ENCODE data around the gene SH3BP5. TPM values are rescaled to one million over a fixed set of nuclear protein-coding genes. Genes with fewer than 3 reads are reported as not detected.
"Not testable (repeated sequence)": the region's sequence is repeated elsewhere in the genome, so short reads cannot be mapped to it uniquely, and the experiment has no call there.

Gene SH3BP5
- total and polyA plus RNA-seq, 3 donors from 2014 or later: 86.7 to 126 (median 102) TPM

- TF ChIP-seq, protein P1, sequence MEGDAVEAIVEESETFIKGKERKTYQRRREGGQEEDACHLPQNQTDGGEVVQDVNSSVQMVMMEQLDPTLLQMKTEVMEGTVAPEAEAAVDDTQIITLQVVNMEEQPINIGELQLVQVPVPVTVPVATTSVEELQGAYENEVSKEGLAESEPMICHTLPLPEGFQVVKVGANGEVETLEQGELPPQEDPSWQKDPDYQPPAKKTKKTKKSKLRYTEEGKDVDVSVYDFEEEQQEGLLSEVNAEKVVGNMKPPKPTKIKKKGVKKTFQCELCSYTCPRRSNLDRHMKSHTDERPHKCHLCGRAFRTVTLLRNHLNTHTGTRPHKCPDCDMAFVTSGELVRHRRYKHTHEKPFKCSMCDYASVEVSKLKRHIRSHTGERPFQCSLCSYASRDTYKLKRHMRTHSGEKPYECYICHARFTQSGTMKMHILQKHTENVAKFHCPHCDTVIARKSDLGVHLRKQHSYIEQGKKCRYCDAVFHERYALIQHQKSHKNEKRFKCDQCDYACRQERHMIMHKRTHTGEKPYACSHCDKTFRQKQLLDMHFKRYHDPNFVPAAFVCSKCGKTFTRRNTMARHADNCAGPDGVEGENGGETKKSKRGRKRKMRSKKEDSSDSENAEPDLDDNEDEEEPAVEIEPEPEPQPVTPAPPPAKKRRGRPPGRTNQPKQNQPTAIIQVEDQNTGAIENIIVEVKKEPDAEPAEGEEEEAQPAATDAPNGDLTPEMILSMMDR (IDR thresholded peaks at IDR 0.05): no peak
- no peak for TF ChIP-seq POLR2A (IDR thresholded peaks at IDR 0.05)
- Histone ChIP-seq H3K4me1 (peaks cover 4% of the 10 kb centered on the region), H3K9me3 (no peaks in the 10 kb centered on the region), H3K27me3 (no peaks in the 10 kb centered on the region), H3K4me3 (no peak overlapping the region), H3K27ac (no peak overlapping the region), H3K36me3 (ENCODE audit: low read depth, missing control alignments) (no peaks in the 10 kb centered on the region)
- WGBS, 2 donors: 83 to 94% methylated on average over 4 of the region's 4 CpGs
- DNase-seq: no peak
- intact Hi-C loops (cut with DNase I; ENCODE audit: low total_unique reads): loop anchor here (10.0 kb wide), 1 partner anchor 108 kb away; no protein-coding TSS in a partner anchor
Observed at GRCh38 chr3:15372918-15373317, 40.5 kb upstream of the SH3BP5 start.

DNA sequence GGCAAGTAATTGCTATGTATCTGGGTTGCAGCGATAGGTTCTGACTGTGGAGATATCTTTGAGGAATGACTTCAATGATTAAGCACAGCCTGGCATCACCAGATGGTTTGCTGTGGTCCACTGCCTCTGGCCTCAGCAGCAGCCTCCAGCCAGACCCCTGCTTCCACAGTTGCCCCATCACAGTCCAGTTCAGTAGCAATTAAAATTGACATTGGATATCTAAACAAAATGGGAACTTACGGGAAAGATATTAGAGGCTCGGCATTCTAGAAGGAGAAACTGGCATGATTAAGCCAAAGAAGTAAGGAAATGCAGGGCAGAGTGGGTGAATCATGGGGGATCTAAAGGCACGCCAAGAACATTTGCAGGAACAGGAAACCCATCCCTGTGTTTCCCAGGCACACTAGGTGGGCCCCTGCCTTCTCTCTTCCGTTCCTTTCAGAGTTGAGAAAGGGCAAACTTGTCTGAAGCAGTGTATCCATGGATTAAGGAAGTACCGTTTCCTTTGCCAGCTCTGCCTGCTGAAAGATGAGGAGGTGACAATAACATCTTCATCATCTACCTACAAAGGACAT is 36.3 kb upstream of the SH3BP5 start:
- intact Hi-C loops (cut with DNase I; ENCODE audit: low total_unique reads): no loop called here
- WGBS, 2 donors: 73 to 77% methylated on average over 6 of the region's 6 CpGs

DNA sequence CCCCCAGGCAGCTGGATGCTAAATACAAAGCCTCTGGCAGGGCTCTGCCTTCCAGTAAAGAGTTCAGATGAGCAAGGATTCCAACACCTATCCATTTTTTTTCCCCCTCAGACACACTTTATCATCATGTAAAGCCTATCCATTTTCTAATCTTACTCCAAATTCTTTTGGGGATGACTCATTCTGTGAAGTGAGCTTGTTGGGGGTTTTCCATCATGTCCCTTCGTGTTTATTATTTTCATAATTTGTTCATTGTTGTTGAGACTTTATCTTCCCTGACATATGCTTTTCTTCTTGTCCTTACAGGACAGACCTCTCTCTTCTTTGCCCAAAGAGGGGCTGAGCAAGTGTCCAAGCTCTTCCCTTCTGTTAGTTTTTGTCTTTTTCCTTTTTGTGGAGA is 34.7 kb upstream of the SH3BP5 start:
- TF ChIP-seq, protein P1 (IDR thresholded peaks at IDR 0.05): no peak
- peaks cover 7% of the 10 kb centered on the region for H3K4me1 ChIP-seq
- H3K27me3 ChIP-seq: no peaks in the 10 kb centered on the region
- intact Hi-C loops (cut with DNase I; ENCODE audit: low total_unique reads): no loop called here
- WGBS, 2 donors: 30 to 37% methylated on average over 1 of the region's 1 CpG
- no peaks in the 10 kb centered on the region for H3K9me3 ChIP-seq
- no peak overlapping the region for H3K4me3 ChIP-seq
- no peaks in the 10 kb centered on the region for H3K36me3 ChIP-seq (ENCODE audit: low read depth, missing control alignments)
- H3K27ac ChIP-seq: no peak overlapping the region
- no peak for DNase-seq

More for the DNA sequence above, 36.3 kb upstream of the SH3BP5 start:
- H3K27ac ChIP-seq: no peak overlapping the region
- peaks cover 4% of the 10 kb centered on the region for H3K4me1 ChIP-seq
- no peaks in the 10 kb centered on the region for H3K9me3 ChIP-seq
- H3K4me3 ChIP-seq: no peak overlapping the region
- DNase-seq: no peak
- no peaks in the 10 kb centered on the region for H3K27me3 ChIP-seq
- no peak for TF ChIP-seq POLR2A (IDR thresholded peaks at IDR 0.05)
- TF ChIP-seq, protein P1 (IDR thresholded peaks at IDR 0.05): no peak
- H3K36me3 ChIP-seq (ENCODE audit: low read depth, missing control alignments): no peaks in the 10 kb centered on the region

- H3K9me3 ChIP-seq; H3K4me3 ChIP-seq; H3K27me3 ChIP-seq; intact Hi-C loops (cut with DNase I; ENCODE audit: low total_unique reads); H3K36me3 ChIP-seq (ENCODE audit: low read depth, missing control alignments); H3K27ac ChIP-seq: not testable (repeated sequence)
- 36 to 53% methylated on average over 6 of the region's 6 CpGs for WGBS, 2 donors
- peak; percentile 40 for DNase-seq
- H3K4me1 ChIP-seq: peaks cover 22% of the 10 kb centered on the region
Observed at GRCh38 chr3:15364078-15364477, 31.7 kb upstream of the SH3BP5 start.

- Histone ChIP-seq H3K9me3 (no peaks in the 10 kb centered on the region), H3K27me3 (no peaks in the 10 kb centered on the region), H3K27ac (peak overlapping the region in 1 of 2 donors; percentile 63), H3K4me1 (peaks cover 22% of the 10 kb centered on the region), H3K36me3 (ENCODE audit: low read depth, missing control alignments) (no peaks in the 10 kb centered on the region), H3K4me3 (no peak overlapping the region)
- 51 to 65% methylated on average over 11 of the region's 11 CpGs for WGBS, 2 donors
- no peak for TF ChIP-seq POLR2A (IDR thresholded peaks at IDR 0.05)
- TF ChIP-seq, protein P1 (IDR thresholded peaks at IDR 0.05): no peak
- intact Hi-C loops (cut with DNase I; ENCODE audit: low total_unique reads): no loop called here
- DNase-seq: no peak
Observed at GRCh38 chr3:15361494-15362214, 29.3 kb upstream of the SH3BP5 start.
